ENCODE measurements around the gene ALDOA.

Gene ALDOA

GRCh38 chr16:30070490-30070889, 4.9 kb downstream of the ALDOA start:
- no peak for DNase-seq

GRCh38 chr16:30075503-30076275, 10.1 kb downstream of the ALDOA start, which contains the start of gene PPP4C:
Gene PPP4C, plus strand, starts transcription at chr16:30075994. Its CDS starts 384 bp downstream, at chr16:30076378.
- DNase-seq = peak; percentile 68

- DNase-seq = no peak
Measured at GRCh38 chr16:30076276-30076791, 10.8 kb downstream of the ALDOA start.

- no peak for DNase-seq
Measured at GRCh38 chr16:30077656-30078055, 12.1 kb downstream of the ALDOA start.

- no peak for DNase-seq
Measured at GRCh38 chr16:30078744-30079143, 13.2 kb downstream of the ALDOA start.

GRCh38 chr16:30079480-30079879, 13.9 kb downstream of the ALDOA start:
- no peak for DNase-seq

GRCh38 chr16:30082545-30083090, 17.1 kb downstream of the ALDOA start:
- no peak for DNase-seq

- DNase-seq = no peak
Measured at GRCh38 chr16:30083216-30084055, 17.9 kb downstream of the ALDOA start.

GRCh38 chr16:30084096-30084815, 18.7 kb downstream of the ALDOA start:
- no peak for DNase-seq

- no peak for DNase-seq
Measured at GRCh38 chr16:30084816-30085159, 19.2 kb downstream of the ALDOA start.

- DNase-seq = no peak
Measured at GRCh38 chr16:30085247-30085646, 19.7 kb downstream of the ALDOA start.

GRCh38 chr16:30085820-30086219, 20.3 kb downstream of the ALDOA start:
- DNase-seq = no peak

GRCh38 chr16:30086291-30087140, 21.0 kb downstream of the ALDOA start:
- no peak for DNase-seq

GRCh38 chr16:30087181-30087898, 21.8 kb downstream of the ALDOA start:
- no peak for DNase-seq

GRCh38 chr16:30088237-30088831, 22.8 kb downstream of the ALDOA start:
- no peak for DNase-seq

GRCh38 chr16:30088832-30089624, 23.5 kb downstream of the ALDOA start:
- no peak for DNase-seq

- no peak for DNase-seq
Measured at GRCh38 chr16:30090610-30091331, 25.2 kb downstream of the ALDOA start.

- peak; percentile 79 for DNase-seq
Measured at GRCh38 chr16:30091474-30092372, 26.2 kb downstream of the ALDOA start, which contains the start of gene TBX6. Gene TBX6, minus strand, starts transcription at chr16:30091924. Its CDS starts 731 bp downstream, at chr16:30091193.
